HL-60/S4 treated with retinoic acid at 250 ng/mL for 4 days and 3 days (cell line): Measurements from ENCODE around the gene GLB1L.
"Not testable (repeated sequence)": the region's sequence is repeated elsewhere in the genome, so short reads cannot be mapped to it uniquely, and the experiment has no call there.

Experiments
- in situ Hi-C: fragments of 300-500 bp; cut with MboI; formaldehyde crosslinking; loops from 2 replicates; pipeline ENCODE4 v1.7.0; 2022; ENCODE audit warnings: low sequenced_read_pairs

GLB1L gene

GRCh38 chr2:219245148-219245898 is at the start of gene GLB1L, which contains the start of gene STK16:
TSS of gene GLB1L (minus strand) at chr2:219245444. CDS start at chr2:219243573, 1,871 bp downstream.
TSS of gene STK16 (plus strand) at chr2:219245479. CDS start at chr2:219246000, 521 bp downstream.
- in situ Hi-C loops = no loop called here

- in situ Hi-C loops = no loop called here
Observed at GRCh38 chr2:219294356-219295351, 49.4 kb upstream of the GLB1L start.

GRCh38 chr2:219293736-219294231 is 48.5 kb upstream of the GLB1L start:
- in situ Hi-C loops = no loop called here

GRCh38 chr2:219292616-219293015 is 47.4 kb upstream of the GLB1L start:
- in situ Hi-C loops = no loop called here

- in situ Hi-C loops = no loop called here
Observed at GRCh38 chr2:219291910-219292490, 46.8 kb upstream of the GLB1L start.

GRCh38 chr2:219291394-219291793 is 46.1 kb upstream of the GLB1L start:
- in situ Hi-C loops = no loop called here

GRCh38 chr2:219290381-219291171 is 45.3 kb upstream of the GLB1L start:
- in situ Hi-C loops = no loop called here

- in situ Hi-C loops = no loop called here
Observed at GRCh38 chr2:219289537-219290361, 44.5 kb upstream of the GLB1L start.

- in situ Hi-C loops = no loop called here
Observed at GRCh38 chr2:219289195-219289536, 43.9 kb upstream of the GLB1L start.

GRCh38 chr2:219287580-219288265 is 42.5 kb upstream of the GLB1L start:
- in situ Hi-C loops = no loop called here

- in situ Hi-C loops = not testable (repeated sequence)
Observed at GRCh38 chr2:219287116-219287440, 41.8 kb upstream of the GLB1L start.

GRCh38 chr2:219286436-219287115 is 41.3 kb upstream of the GLB1L start:
- in situ Hi-C loops = no loop called here

- in situ Hi-C loops = no loop called here
Observed at GRCh38 chr2:219285894-219286425, 40.7 kb upstream of the GLB1L start.

GRCh38 chr2:219285373-219285735 is 40.1 kb upstream of the GLB1L start:
- in situ Hi-C loops = no loop called here

GRCh38 chr2:219284501-219285372 is 39.5 kb upstream of the GLB1L start:
- in situ Hi-C loops = no loop called here

GRCh38 chr2:219282943-219283581 is 37.8 kb upstream of the GLB1L start:
- in situ Hi-C loops = no loop called here

GRCh38 chr2:219282375-219282774 is 37.1 kb upstream of the GLB1L start:
- in situ Hi-C loops = no loop called here
